Caco-2 (cell line): ENCODE data around the gene PER3. TPM values are rescaled to one million over a fixed set of nuclear protein-coding genes. Genes with fewer than 3 reads are reported as not detected.

Experiments
- BruUV-seq: library from RNA; stranded (reverse); fragments of 400-500 nt; replicated peaks from 2 replicates; lab custom pipeline; 2021; lab: Mats Ljungman, UMichigan
- CTCF ChIA-PET: fragments of 300-600 bp; sonication (Branson Sonifier 250); formaldehyde crosslinking; loops from one replicate; lab custom pipeline; 2022; ENCODE audit warnings: antibody characterized with exemption; lab: Charles Lee
- POLR2A ChIA-PET: fragments of 300-600 bp; sonication (Branson Sonifier 250); formaldehyde crosslinking; loops from one replicate; lab custom pipeline; 2022; ENCODE audit warnings: antibody characterized with exemption; lab: Charles Lee
- DNase-seq, 2 experiments: peaks; one replicate each; pipeline versions ENCODE4 v3.0.0 to v3.0.0-alpha.2; 2020 to 2022
- H3K27me3 ChIP-seq: replicated peaks from 2 replicates; pipeline ENCODE4 v1.6.0; 2011; ENCODE audit warnings: low read length; ENCODE audit not compliant: control insufficient read depth, insufficient read depth
- H3K36me3 ChIP-seq: 2 replicates; pipeline ENCODE4 v1.5.1; 2011; ENCODE audit warnings: low read length; ENCODE audit not compliant: control insufficient read depth, insufficient read depth
- H3K4me1 ChIP-seq: fragments of 250-450 bp; sonication (Bioruptor Pico); 2 replicates; pipeline ENCODE4 v1.5.1; 2020; ENCODE audit warnings: mild to moderate bottlenecking
- H3K4me3 ChIP-seq: 2 replicates; pipeline ENCODE4 v1.5.1; 2011; ENCODE audit warnings: low read depth, mild to moderate bottlenecking, control low read depth, low read length
- H3K9me3 ChIP-seq: fragments of 250-450 bp; sonication (Bioruptor Pico); 2 replicates; pipeline ENCODE4 v1.5.1; 2020; ENCODE audit warnings: mild to moderate bottlenecking, moderate library complexity
- H3K27ac Mint-ChIP-seq: one replicate; pipeline ENCODE4 v1.8.0; 2022; ENCODE audit warnings: mixed read lengths; ENCODE audit not compliant: unreplicated experiment
- H3K27me3 Mint-ChIP-seq: one replicate; pipeline ENCODE4 v1.8.0; 2022; ENCODE audit warnings: mixed read lengths; ENCODE audit not compliant: insufficient read depth, unreplicated experiment
- H3K36me3 Mint-ChIP-seq: one replicate; pipeline ENCODE4 v1.8.0; 2022; ENCODE audit warnings: mild to moderate bottlenecking, mixed read lengths; ENCODE audit not compliant: insufficient read depth, unreplicated experiment
- H3K4me1 Mint-ChIP-seq: one replicate; pipeline ENCODE4 v1.8.0; 2022; ENCODE audit warnings: low read depth, mixed read lengths; ENCODE audit not compliant: unreplicated experiment
- H3K4me3 Mint-ChIP-seq: one replicate; pipeline ENCODE4 v1.8.0; 2022; ENCODE audit warnings: mild to moderate bottlenecking, moderate library complexity, mixed read lengths; ENCODE audit not compliant: unreplicated experiment
- H3K9me3 Mint-ChIP-seq: one replicate; pipeline ENCODE4 v1.8.0; 2022; ENCODE audit warnings: mixed read lengths; ENCODE audit not compliant: unreplicated experiment
- intact Hi-C: fragments of 100-400 bp; cut with micrococcal nuclease; formaldehyde crosslinking; loops from one replicate; pipeline ENCODE4 v1.10.0; 2022; ENCODE audit not compliant: unreplicated experiment
- total RNA-seq: library from RNA; stranded (reverse); gene quantifications from 2 replicates; pipeline ENCODE4 v1.2.3, GENCODE V29; 2022
- TF ChIP-seq, protein P1 (sequence below), 2 experiments: fragments of 200-600 bp in 1 of 2; IDR thresholded peaks; 1 replicate in 1 of 2; 2 replicates in 1 of 2; pipeline versions ENCODE4 v1.5.1 to v1.8.0; 2011 to 2022; ENCODE audit warnings: antibody characterized with exemption in 1 of 2, control low read depth in 1 of 2, inconsistent platforms in 1 of 2, low read depth in 1 of 2, low read length in 1 of 2, mild to moderate bottlenecking in 1 of 2, moderate library complexity in 1 of 2; ENCODE audit not compliant: insufficient read depth in 1 of 2, severe bottlenecking in 1 of 2, unreplicated experiment in 1 of 2

Gene PER3
- total RNA-seq, 1 experiment from 2014 or later: 27.4 TPM

DNA sequence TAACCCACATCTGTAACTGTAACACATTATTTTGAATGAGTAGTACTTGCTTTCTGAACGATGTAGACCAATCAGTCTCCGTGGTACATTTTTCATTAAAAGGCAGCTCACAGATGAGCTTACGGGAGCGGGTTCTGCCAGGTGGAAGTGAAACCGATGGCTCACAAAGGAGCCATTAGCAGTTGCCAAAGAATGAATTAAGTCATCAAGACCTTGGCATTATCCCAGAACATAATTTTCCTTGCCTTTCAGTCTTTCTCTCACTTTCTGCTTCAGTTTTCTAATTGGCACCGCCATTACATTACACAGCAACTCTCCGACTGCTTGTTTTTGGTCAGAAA lies 102.3 kb downstream of the PER3 start:
- Mint-ChIP-seq H3K27me3 (no peaks in the 10 kb centered on the region), H3K27ac (no peak overlapping the region), H3K4me1 (no peaks in the 10 kb centered on the region), H3K36me3 (no peaks in the 10 kb centered on the region), H3K9me3 (no peaks in the 10 kb centered on the region), H3K4me3 (no peak overlapping the region)
- H3K4me3 ChIP-seq: no peak overlapping the region
- TF ChIP-seq, protein P1, sequence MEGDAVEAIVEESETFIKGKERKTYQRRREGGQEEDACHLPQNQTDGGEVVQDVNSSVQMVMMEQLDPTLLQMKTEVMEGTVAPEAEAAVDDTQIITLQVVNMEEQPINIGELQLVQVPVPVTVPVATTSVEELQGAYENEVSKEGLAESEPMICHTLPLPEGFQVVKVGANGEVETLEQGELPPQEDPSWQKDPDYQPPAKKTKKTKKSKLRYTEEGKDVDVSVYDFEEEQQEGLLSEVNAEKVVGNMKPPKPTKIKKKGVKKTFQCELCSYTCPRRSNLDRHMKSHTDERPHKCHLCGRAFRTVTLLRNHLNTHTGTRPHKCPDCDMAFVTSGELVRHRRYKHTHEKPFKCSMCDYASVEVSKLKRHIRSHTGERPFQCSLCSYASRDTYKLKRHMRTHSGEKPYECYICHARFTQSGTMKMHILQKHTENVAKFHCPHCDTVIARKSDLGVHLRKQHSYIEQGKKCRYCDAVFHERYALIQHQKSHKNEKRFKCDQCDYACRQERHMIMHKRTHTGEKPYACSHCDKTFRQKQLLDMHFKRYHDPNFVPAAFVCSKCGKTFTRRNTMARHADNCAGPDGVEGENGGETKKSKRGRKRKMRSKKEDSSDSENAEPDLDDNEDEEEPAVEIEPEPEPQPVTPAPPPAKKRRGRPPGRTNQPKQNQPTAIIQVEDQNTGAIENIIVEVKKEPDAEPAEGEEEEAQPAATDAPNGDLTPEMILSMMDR (IDR thresholded peaks at IDR 0.05; ENCODE audit: insufficient read depth in 1 of 2, low read depth in 1 of 2, low read length in 1 of 2, severe bottlenecking in 1 of 2, unreplicated experiment in 1 of 2): no peak
- no peaks in the 10 kb centered on the region for H3K36me3 ChIP-seq
- intact Hi-C loops: no loop called here
- H3K4me1 ChIP-seq: no peaks in the 10 kb centered on the region
- ChIA-PET POLR2A (no interaction called here), CTCF (no interaction called here)
- H3K9me3 ChIP-seq: no peaks in the 10 kb centered on the region
- DNase-seq: no peak
- BruUV-seq: no TSS peak
- H3K27me3 ChIP-seq: no peaks in the 10 kb centered on the region

DNA sequence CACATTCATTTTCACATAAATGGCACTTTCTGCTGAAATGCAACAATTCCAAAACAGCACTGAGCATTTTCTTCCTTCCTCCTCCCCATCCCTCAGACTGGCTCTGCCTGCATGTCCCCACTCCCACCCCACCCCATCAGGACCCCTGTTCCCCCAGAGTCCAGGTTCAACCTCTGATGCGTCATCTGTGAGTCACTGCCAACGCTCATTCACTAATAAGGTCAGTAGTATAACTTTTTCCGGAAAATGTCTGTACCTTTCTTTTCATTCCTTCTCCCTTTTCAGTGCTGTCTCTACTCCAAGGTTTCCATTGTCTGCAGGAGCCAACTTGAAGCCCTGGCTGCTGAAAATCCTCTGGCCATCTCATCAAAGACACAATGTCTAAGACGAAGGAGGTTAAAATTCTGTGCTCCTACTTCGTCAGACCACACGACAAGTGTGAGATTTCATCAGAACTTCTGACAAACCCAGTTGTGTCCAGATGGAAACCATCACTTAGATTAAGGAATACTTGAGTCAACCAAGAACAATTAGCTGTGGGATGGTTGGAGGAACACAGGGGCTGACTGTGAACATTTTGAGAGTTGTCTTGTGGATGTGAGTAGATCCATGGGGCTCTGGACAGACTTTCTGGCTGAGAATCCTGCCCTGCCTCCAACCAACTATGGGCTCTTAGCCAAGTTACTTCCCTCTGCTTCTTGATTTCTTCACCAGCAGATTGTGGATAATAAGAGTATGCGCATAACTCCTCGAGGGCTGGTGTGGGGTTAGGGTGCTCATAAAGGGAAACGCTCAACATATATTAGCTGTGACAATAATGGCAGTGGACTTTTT lies 104.4 kb downstream of the PER3 start:
- CTCF ChIA-PET: no interaction called here
- intact Hi-C loops: no loop called here
- no peaks in the 10 kb centered on the region for H3K36me3 ChIP-seq
- H3K27me3 ChIP-seq: no peaks in the 10 kb centered on the region
- Mint-ChIP-seq H3K36me3 (no peaks in the 10 kb centered on the region), H3K27ac (no peak overlapping the region), H3K27me3 (no peaks in the 10 kb centered on the region), H3K4me1 (no peaks in the 10 kb centered on the region), H3K4me3 (no peak overlapping the region), H3K9me3 (no peaks in the 10 kb centered on the region)
- no TSS peak for BruUV-seq
- no peak overlapping the region for H3K4me3 ChIP-seq
- DNase-seq: no peak
- no peaks in the 10 kb centered on the region for H3K4me1 ChIP-seq
- H3K9me3 ChIP-seq: no peaks in the 10 kb centered on the region
- POLR2A ChIA-PET: no interaction called here
- TF ChIP-seq, protein P1 (IDR thresholded peaks at IDR 0.05; ENCODE audit: insufficient read depth in 1 of 2, low read depth in 1 of 2, low read length in 1 of 2, severe bottlenecking in 1 of 2, unreplicated experiment in 1 of 2): no peak

DNA sequence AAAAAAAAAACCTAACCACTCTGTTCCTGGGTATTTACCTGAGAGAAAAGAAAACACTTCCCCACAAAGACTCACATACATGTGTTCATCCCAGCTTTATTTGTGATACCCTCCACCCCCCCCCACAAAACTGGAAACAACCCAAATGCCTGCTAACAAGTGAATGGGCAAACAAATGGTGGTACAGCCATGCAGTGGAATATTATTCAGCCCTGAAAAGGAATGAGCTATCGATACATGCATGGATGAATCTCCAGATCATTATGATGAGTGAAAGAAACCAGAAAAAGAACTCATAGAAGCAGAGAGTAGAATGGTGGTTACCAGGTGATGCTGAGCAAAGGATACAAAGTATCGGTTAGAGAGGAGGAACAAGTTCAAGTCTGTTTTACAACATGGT lies 106.8 kb downstream of the PER3 start:
- H3K36me3 Mint-ChIP-seq: no peaks in the 10 kb centered on the region
- H3K4me3 Mint-ChIP-seq: no peak overlapping the region
- ChIA-PET POLR2A (interaction anchor here (0.6 kb wide), 1 partner anchor 57 kb away, joined by 3 read pairs; no protein-coding TSS in a partner anchor), CTCF (no interaction called here)
- no peak for DNase-seq
- intact Hi-C loops: no loop called here
- H3K9me3 Mint-ChIP-seq: no peaks in the 10 kb centered on the region
- H3K27me3 Mint-ChIP-seq: no peaks in the 10 kb centered on the region
- H3K27ac Mint-ChIP-seq: no peak overlapping the region
- Histone ChIP-seq H3K4me1 (no peaks in the 10 kb centered on the region), H3K27me3 (no peaks in the 10 kb centered on the region), H3K9me3 (no peaks in the 10 kb centered on the region), H3K36me3 (no peaks in the 10 kb centered on the region), H3K4me3 (no peak overlapping the region)
- TF ChIP-seq, protein P1 (IDR thresholded peaks at IDR 0.05; ENCODE audit: insufficient read depth in 1 of 2, low read depth in 1 of 2, low read length in 1 of 2, severe bottlenecking in 1 of 2, unreplicated experiment in 1 of 2): no peak
- no peaks in the 10 kb centered on the region for H3K4me1 Mint-ChIP-seq
- BruUV-seq: no TSS peak
